GM21423 (cell line): ENCODE data around the gene PPARG.

ENCODE experiments used
- ATAC-seq: cut with Tn5 transposase; IDR thresholded peaks from one replicate; pipeline ENCODE4 v1.9.1; 2021; ENCODE audit warnings: mild to moderate bottlenecking, moderate library complexity; ENCODE audit not compliant: unreplicated experiment

The PPARG gene

DNA sequence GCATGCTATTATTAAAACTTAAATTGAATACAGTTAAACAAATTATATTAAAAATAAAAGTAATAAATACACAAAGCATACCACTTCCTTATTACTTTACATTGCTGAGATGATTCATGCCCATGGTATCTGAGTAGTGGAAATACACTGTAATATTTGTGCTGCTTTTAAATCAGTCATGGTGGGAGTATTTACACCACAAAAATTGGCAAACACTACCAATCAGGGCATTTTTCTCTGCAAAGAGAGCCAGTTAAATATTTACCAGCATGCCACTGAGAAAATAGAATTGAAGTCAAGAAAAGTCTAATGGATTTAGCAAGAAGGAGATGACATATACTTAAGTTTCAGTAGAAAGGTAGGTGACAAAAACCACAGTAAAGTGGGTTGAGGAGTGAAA lies 19.6 kb downstream of the PPARG start:
- no peak for ATAC-seq

DNA sequence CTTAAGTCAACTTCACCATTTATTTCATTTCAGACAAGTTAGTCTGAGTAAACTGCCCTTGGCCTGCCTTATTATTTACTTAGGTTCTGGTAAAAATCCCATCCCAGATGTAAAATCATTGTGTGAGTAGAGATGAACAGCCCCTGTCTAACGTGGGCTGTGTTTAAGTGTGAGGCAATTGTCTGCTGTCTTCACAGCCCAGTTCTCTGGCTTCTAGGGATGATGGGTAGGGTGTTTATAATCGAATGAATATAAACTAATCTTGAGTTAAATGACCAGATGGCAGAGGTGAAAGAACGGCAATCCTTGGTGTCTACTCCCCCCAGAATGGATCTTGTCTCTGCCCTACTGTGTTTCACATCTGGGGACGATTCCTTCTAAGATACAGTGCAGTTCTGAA lies 20.8 kb downstream of the PPARG start:
- no peak for ATAC-seq

DNA sequence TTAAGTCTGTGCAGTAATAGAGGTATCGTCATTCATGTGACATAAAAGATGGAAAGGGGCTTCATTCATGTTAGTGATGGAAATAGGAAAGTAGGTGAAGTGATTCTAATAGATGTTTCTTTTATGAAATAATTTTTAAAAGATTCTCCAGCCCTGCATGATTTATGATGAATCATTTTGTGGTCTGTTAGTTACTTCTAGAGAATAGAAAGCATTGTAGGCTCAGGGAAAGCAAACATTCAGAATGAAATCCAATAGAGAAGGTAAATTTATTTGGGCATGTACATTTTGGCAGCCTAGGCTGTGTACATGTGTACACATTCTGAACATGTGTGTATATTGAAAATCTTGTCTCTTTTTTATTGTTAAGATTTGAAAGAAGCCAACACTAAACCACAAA lies 23.1 kb downstream of the PPARG start:
- no peak for ATAC-seq

DNA sequence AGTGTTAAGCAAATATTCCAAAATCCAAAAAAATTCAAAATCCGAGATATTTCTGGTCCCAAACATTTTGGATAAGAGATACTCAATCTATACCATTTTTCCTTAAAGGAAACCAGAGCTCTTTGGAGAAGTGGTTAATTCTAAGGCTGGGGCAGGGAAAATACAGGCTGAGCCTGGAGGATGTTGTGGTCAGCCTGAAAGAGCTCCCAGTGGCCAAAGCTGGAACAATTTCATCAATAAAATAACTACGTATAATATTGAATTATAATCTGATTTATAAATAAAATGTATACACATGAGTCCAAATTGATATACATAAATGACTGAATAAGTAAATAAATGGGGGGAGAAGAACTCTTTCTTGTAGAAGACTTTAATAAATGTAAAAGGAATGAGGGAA lies 24.6 kb downstream of the PPARG start:
- no peak for ATAC-seq

DNA sequence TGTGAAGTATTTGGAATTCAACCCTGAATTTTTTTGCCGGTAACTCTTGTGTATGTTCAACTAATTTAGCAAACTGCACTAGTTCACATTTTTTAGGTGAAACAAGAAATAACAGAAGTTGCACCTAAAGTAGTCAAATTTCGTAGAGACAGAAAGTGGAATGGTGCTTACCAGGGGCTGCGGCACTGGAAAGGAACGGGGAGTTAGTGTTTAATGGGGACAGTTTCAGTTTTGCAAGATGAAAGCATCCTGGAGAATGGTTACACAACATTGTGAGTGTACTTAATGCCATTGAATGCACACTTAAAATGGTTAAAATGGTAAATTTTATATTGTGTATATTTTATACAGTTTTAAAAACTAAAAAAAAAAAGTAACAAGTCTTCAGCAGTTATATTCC lies 27.4 kb downstream of the PPARG start:
- no peak for ATAC-seq

DNA sequence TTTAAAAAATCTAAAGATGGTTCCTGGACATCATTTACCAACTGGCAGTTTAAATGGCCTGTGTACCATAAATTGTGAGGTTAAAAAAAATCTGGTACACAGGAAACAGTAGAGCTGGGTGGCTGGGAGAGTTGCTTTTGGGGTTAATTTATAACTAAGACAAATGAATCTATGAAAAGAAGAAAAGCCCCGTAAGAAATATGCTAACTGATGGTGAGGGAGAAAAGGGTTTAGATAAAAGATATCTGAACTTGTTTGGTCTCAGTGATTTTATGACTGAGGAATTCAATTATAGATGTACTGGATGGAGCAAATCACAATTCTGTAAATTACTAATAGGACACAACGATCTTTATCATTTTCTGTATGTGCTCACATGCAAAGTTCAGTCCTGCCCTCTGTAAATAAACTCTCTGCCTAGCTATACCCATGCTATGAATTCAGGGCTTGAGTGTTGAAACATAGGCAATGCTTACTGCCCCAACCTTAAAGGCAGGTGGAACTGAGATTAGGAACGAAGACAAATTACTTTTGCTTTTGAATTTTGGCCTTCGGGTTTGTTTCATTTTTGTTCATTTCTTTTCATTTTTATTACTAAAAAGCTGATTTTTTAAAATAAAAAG lies 28.0 kb downstream of the PPARG start:
- ATAC-seq, result peak; percentile 69

DNA sequence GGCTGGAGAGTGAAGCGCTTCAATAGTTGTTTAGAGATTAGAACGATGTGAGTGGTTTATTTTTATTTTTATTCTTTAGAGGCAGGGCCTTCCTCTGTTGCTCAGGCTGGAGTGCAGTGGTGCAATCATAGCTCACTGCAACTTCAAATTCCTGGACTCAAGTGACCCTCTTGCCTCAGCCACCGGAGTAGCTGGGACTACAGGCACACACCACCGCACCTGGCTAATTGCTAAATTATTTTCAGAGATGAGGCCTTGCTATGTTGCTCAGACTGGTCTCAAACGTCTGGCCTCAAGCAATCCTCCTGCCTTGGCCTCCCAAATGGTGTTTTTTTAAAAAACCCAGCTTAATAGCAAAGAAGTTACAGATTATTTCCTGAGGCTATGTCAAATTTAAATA lies 29.0 kb downstream of the PPARG start:
- no peak for ATAC-seq

DNA sequence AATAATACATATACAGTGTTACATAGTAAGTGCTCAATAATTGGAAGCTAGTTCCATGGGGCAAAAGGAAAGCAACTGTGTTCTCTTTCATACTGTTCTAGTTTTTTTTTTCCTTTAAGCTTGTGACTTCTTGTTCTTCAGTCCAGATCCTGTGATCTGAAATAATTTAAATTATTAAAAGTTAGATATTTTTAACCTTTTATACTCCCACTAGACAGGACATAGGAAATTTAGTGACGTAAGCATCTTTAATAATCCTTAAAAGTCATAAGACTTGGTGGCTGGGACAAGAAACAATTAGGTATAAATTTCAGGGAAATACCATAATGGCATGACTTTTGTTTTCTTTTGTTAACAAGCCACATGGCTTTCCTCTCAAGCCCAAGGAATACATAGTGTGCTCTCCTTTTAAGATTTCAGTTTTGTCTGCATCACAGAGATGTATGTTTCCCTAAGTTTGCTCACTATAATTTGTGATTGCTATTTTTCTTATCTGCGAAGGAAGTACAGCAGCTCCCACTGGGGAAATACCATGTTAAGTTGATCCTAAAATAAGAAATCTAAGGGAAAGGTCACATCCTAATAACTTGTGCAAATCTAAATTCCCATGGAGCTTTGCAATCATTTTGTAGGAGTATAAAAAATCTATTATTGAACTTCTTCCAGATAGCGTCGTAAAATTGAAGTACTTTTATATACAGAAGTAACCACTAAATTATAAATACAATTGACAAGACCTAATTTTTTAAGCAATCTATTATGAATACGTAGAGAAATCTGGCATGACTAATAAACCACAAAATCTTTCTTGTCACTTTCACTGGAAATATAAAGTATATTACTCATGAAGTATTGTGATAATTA lies 30.1 kb downstream of the PPARG start:
- no peak for ATAC-seq

DNA sequence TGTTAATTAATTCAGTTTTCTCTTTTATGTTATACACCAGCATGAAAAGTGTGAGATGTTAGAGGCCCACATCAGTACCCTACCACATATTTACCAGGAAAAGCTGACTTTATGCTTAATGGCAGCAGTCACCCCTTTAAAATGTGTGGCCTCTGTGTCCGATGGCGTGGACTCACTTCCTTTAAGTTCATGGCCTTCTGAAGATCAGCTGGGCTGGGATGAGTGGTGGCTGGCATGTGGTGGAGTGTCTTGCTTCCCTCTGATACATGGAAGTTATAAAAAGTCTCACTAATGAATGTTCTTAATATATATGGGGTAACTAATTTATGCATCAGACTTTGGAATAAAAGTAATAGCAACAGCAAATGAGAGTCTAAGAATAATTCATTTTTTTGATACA lies 32.1 kb downstream of the PPARG start:
- ATAC-seq, result no peak

DNA sequence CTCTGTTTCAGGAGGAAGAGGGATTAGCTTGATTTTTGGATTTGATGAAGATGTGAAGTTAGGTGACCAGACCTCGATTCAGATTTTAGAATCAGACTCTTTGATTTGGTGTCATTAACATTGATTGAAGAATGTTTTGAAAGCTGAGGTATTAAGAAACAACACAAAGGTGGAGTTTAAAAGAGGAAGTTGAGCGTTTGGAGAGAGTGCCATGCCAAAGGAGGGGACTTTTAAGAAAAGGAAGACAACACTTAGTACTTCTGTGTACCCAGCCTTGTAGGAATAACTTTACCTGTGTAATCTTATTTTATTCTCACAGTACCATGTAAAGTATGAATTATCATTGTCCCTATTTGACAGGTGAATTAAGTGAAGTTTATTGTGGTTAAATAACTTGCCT lies 34.4 kb downstream of the PPARG start:
- ATAC-seq, result no peak

DNA sequence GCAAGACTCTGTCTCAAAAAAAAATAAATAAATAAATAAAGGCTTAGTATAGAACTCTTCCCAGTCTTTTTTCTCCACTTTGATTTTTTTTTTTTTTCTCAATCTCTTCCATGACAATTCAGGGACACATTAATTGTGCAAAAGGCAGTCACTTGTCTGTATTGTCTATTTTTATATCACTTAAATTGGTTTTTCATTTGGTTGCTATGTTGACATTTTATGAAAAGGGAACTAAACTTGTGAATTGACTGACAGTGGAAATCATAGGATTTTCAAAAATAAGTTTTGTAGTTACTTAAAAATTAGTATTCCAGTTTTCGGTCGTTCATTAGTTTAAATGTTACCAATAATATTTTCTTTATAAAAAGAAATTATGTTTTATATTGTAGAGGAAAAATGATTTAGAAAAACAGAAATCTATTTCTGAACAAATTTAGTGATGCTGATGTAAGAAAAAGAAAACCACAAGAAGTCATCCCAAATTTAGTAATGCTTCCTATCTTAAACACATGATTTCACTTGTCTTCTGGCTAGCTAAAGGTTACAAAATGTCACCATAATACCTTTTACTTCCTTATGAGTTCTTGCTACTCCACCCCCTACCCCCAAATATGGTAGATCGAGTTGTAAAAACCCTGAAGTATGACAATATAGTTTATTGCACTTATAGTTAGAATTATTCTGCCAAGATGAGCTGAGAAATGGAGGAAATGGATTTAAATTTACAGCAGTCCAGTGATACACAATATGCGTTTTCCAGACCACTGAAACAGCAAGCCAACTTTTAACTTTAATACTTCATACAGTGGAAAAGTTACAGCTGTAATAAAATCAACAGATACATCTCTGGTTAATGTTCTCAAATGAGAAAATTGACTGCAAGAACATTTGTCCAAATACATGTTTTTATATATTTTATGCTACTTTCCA lies 37.0 kb downstream of the PPARG start:
- ATAC-seq, result no peak

DNA sequence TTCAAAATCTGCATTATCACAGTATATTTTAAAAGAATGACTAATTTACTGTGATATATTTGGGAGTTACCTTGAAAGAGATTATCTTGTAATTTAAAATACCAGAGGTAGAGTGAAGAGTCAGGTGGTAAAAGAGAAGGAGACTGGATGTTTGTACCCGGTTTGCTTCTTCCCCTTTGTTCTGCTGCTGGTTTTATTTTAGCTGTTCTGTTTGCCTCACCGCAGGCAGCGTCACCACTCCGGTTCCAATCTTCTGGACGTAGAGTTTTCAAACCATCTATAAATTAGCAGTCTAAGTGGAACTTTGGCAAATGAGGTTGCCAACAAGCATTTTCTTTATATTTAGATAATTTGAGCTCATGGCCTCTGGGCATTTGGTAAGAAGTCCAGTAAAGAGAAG lies 38.2 kb downstream of the PPARG start:
- ATAC-seq, result no peak

DNA sequence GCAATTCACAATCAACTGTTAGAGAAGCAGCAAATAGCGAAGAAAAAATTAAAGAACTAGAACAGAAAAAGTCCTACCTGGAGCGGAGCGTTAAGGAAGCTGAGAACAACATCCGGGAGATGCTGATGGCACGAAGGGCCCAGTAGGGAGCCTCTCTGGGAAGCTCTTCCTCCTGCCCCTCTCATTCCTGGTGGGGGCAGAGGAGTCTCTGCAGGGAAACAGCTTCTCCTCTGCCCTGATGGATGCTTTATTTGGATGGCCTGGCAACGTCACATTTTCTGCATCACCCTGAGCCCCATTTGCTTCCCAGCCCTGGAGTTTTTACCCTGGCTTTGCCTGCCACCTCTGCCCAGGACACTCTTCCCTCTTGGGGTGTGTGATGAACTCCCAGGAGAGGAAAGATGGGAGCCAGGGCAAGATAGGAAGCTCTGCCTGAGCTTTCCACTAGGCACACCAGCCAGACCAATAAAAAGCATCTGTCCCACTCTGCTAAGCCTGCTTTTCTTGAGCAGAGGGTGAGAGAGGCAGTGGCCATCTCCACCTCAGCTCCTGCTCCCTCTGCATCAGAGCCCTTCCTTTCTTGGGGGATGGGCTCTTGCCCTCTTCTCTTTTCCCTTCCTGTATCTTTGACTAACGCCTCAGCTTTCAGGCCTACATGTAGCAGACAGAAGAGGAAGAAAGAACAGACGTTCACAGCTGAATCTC lies 39.4 kb downstream of the PPARG start:
- ATAC-seq, result no peak

DNA sequence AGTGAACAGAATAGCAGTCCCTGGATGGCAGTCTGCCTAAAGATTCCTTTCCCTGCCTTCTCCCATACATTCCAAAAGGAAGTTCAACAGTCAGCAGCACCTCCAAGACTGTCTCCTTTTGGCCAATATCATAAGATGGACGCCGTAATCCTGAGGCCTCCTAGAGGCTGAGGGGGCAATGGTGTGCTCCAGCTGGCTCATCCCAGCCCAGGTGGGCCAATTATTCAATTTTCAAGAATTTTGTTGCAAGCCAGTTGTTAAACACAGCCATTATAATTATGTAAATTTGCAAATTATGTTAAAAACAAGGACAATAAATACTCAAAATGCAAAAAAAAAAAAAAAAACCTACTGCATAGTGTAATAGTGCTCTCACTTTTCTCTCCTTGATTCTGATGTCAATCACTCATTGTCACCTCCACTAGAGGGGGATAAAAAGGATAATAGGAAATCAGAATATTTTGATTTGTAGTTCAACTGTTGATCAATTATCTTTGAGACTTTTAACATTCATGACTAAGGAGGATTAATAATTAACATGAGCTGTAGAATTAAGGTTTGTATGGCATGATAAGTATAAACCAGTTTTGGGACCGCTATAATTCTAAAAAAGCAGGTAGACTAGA lies 40.1 kb downstream of the PPARG start:
- no peak for ATAC-seq

DNA sequence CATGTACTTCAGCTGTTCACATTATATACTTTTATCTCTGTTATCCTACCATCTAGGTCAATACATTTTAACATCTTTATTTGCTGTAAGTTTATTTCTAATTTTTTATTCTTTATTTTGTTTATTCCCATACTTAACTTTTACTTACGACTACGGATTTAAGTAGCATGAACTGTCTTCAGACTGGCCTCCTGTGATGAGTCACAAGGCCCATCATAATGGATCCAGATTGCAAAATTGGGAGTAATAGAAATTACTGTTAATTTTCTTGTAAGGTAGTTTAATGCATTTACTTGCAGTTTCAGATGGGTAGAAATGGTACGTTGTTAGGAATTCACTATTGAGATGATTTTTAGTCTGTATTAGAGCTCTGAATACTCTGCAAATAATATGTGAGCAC lies 45.9 kb downstream of the PPARG start:
- ATAC-seq, result no peak

DNA sequence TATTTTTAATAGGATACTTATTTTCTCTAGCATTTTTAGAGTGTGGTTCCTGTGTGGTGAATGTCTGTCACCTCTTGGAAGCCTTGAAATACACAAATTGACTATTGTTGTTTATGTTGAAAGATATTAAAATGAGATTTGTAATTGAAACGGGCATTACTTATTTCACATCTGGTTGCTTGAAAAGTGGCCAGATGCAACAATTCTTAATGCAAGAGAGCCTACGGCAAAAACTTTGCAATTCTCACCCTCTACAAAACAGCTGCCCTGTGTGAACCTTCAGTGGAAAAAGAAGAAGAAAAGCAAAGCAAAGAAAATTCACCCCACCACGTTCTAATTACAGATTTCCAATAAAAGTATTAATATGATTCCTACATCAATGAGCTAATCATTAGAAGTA lies 46.6 kb downstream of the PPARG start:
- ATAC-seq, result no peak

DNA sequence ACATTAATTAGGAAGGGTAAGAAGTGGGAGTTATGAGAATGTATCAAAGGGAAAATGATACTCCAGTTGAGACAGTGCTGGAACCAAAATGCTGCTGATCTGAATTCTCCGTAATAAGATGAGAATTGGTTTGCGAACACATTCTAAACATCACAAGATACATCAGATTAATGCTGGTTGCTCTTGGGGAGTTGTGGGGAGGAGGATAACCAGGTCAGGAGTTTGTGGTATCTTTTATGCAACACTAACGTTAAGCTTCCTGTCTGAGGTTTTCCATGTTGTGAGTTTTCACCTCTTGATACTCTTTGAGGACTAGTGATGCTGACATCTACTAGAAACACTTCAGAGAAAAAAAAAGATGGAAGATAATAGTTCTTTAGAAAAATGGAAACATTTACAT lies 47.2 kb downstream of the PPARG start:
- no peak for ATAC-seq

DNA sequence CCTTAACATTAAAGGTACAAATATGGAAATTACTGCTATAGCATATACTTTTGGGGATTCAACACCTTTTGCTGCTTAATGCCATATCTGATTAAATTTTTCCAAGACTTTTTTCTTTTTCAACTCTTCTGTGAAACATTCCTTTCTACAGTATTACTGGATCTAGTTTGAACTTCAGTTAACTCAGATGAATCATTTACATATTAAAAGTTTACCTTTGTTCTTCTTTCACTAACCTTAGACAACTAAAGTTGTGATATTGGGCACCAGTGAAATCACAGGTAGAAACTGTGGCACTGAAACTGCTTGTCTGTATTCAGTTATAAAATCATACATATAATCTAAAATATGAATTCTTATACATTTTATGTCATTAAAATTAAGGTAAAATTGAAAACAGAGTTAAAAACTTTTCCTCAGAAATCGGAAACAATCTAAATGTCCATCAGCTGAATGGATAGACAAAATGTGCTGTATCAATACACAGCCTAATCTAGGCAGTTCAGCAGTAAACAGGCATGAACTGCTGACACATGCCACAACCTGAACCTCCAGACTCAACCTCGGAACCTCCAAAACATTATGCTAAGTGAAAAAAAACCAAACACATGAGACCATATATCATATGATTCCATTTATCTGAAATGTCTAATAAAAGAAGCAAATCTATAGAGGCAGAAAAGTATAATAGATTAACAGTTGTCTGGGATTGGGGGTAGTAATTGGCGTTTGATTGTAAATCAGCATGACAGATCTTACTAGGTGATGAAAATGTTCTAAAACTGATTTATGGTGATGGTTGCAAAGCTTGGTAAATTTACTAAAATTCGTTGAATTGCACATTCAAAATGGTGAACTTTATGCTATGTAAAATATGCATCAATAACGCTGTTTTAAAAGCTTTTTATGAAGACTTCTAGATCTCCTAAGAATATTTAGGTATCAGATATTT lies 50.0 kb downstream of the PPARG start:
- no peak for ATAC-seq

DNA sequence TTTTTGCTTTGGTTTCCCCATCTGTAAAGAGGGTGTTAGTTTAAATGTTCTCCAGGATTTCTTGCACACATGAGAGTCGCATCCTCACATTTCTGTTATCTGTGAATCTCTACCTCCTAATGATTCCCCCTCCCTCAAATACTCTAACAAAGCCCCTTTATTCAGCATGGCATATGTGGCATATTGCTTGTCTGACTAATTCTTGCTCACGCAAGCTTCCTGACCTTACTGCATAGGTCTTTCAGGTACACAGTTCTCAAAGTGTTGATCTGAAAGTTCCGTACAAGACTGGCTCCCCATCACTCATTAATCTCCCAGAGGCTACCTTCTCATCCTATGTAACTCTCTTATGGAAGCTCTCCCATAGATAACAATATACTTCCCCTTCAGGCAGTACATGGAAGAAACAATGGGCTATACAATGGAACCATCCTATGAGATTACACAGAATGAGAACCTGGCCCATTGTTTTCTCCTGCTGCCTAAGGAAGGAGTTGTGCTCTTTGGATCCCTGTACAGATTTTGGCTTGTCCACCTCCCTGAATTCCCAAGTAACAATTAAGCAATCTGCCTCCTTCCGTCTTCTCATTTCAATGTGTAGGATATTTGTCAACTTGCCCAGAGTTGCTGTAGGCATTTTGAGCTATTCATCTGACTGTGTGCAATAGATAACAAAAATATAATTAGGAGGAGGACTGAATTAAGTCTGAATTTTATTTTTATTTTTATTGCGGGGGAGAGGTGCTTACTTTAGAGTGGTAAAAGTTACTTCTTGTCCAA lies 51.0 kb downstream of the PPARG start:
- ATAC-seq, result no peak
